22Rv1 (cell line): Measurements from ENCODE around the gene CLTA.
"Not testable (repeated sequence)": the region's sequence is repeated elsewhere in the genome, so short reads cannot be mapped to it uniquely, and the experiment has no call there.

Source experiments
- H3K27ac ChIP-seq: fragments of 450-650 bp; 2 replicates; pipeline ENCODE4 v1.5.1; 2017
- ZFX ChIP-seq: fragments of 450-650 bp; IDR thresholded peaks from 2 replicates; pipeline ENCODE4 v1.6.1; 2017; ENCODE audit warnings: antibody characterized with exemption, borderline replicate concordance
- TF ChIP-seq, protein P1 (sequence below): fragments of 450-650 bp; IDR thresholded peaks from 2 replicates; pipeline ENCODE4 v1.5.1; 2017; ENCODE audit warnings: mild to moderate bottlenecking

CLTA gene

DNA sequence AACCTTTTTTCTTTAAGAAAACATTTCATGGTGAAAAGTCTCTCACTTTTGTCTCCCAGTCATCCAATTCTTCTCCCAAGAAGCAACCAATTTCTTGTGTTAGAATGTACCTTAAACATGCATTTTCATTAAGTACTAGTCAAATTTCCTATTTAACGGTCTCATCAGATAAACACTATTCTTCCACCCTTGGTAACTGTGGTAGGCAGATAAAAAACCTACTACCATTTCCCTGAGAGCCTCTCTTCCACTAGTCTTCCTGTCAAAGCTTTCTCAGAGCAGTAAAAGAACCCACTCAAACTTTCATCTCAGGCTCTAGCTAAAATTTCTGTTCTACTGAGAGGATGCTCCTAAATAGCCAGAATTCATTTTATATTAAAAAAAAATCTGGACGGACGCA, 56.6 kb downstream of the CLTA start:
- H3K27ac ChIP-seq, result no peak overlapping the region
- TF ChIP-seq, protein P1, sequence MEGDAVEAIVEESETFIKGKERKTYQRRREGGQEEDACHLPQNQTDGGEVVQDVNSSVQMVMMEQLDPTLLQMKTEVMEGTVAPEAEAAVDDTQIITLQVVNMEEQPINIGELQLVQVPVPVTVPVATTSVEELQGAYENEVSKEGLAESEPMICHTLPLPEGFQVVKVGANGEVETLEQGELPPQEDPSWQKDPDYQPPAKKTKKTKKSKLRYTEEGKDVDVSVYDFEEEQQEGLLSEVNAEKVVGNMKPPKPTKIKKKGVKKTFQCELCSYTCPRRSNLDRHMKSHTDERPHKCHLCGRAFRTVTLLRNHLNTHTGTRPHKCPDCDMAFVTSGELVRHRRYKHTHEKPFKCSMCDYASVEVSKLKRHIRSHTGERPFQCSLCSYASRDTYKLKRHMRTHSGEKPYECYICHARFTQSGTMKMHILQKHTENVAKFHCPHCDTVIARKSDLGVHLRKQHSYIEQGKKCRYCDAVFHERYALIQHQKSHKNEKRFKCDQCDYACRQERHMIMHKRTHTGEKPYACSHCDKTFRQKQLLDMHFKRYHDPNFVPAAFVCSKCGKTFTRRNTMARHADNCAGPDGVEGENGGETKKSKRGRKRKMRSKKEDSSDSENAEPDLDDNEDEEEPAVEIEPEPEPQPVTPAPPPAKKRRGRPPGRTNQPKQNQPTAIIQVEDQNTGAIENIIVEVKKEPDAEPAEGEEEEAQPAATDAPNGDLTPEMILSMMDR, result no peak
- TF ChIP-seq ZFX, result no peak

DNA sequence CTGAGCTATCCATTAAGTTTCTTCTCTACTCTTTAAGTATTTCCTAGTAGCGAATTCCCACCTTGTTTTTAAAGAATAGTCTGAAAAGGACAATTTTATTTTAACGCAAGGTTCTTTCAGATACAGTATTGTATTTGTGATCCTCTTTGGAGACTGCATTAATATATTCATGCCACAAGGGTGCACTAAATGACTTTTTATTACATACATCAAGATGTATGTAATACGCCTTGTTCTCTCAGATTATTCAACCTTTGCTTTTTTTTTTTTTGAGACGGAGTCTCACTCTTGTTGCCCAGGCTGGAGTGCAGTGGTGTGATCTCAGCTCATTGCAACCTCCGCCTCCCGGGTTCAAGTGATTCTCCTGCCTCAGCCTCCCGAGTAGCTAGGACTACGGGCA, 57.3 kb downstream of the CLTA start:
- not testable (repeated sequence) for H3K27ac ChIP-seq
- TF ChIP-seq, protein P1, result peak; percentile 58

DNA sequence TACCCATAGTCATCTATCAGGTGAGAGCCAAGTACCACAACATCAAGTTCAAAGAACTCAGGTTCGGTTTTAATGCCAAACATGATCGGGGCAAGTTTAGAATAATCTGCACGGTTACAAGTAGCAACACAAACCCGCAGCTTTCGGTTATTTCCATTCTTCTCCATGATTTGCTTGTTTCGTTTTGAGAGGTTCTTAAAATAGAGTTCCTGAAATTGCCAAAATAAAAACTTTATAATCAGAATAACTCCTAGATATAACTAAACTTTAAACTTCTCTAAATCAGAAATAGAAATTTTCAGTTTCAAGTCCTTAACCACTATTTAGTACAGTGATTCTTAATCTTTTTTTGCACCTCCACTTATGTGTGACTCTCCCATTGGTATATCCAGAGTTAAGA, 58.5 kb downstream of the CLTA start:
- H3K27ac ChIP-seq, result no peak overlapping the region
- TF ChIP-seq, protein P1, result no peak
- TF ChIP-seq ZFX, result no peak

DNA sequence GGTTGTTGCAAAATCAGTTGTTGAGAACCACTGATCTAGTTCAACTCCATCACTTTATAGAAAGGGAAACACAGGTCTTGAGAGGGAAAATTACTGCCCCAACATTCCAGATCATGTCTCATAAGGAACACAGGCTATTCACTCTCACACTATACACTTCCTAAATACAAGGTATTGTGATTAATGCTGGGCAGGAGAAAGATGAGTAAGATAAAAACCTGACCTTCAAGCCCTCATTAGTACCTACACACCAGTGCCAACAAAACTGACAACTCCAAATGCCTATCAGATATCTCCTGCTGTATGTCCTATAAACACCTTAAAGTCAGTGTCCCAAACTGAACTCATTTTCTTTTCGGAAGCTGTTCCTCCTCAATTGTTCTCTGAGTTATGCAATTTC, 59.4 kb downstream of the CLTA start:
- TF ChIP-seq, protein P1, result no peak
- TF ChIP-seq ZFX, result no peak
- no peak overlapping the region for H3K27ac ChIP-seq

DNA sequence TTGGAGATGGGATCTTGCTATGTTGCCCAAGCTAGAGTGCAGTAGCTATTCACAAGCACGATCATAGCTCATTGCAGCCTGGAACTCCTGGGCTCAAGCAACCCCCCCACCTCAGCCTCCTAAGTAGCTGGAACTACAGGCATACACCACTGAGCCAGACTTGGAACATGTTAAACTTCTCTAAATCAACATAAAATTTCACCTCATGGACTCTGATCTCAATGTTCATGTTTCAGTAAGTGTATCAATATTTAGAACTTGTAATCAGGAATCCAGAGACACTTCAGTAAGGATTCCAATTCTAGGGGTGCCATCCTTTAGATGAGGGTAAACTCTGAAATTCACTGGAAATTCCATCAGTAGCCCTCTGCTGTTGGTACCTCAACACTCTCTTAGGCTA, 60.7 kb downstream of the CLTA start:
- no peak overlapping the region for H3K27ac ChIP-seq
- TF ChIP-seq, protein P1, result no peak
- no peak for TF ChIP-seq ZFX

DNA sequence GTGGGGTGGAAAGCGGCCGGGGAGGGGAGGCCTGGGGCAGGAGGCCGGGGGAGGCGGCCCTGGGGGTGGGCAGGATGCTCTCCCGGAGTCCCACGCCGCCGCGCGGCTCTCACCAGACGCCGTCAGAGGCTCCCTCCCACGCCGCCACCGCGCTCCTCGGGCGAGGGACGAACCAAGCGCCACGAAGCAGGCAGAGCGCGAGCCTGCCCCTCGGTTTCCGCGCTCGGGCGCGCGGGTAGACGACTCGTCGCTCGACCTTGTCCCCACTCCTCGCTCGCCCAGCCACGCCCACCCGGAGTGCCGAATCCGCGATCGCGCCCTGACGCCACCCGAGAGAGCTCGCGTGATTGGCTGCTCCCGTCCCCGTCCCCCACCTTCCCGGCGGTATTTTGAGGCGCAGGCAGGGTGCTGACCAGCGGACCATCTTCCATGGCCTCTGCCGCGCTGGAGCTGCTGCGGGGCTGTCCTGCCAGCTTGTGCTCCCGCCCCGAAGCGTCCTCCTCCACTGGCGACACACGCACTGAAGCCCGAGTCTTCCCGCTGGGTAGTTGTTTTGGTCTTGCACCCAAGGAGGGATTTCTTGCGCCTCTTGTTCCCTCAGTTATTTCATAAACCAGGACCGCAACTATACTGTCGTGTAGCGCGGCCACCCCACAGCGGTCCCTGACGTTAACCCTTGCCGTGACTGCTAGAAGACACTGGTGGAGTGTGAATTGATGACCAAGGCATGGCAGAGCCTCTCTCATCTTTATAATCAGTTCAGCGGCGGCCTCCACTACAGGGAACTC, 67.7 kb downstream of the CLTA start, which contains the start of gene GNE:
Gene GNE, minus strand, starts transcription at position 241 of the 788 bp plus-strand sequence. CDS start 9,093 bp downstream, outside the sequence.
- TF ChIP-seq, protein P1, result no peak
- no peak for TF ChIP-seq ZFX
- peak within 1 kb of the TSS; percentile 57 for H3K27ac ChIP-seq

DNA sequence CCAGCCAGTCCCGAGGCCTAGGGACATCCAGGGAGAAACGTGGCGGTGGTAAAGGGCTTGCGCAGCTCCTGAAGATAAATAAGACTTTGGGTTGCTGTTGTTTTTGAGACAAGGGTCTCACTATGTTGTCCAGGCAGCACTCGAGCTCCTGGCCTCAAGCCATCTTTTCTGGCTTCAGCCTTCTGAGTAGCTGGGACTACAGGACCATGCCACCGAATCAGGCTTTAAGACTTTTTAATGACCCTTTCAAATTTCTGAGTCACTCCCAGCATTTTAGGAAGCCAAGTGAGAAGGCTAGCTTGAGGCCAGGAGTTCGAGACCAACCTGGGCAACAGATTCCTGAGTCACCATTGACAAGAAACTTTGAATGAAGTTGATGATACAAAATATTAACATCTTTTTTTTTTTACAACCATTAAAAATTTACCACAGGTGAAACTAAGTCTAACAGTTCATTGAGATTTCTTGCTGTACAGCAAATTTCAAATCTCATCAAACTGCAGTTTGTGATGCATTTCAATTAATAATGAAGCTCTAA, 68.3 kb downstream of the CLTA start:
- H3K27ac ChIP-seq, result peak overlapping the region; percentile 57
- TF ChIP-seq ZFX, result no peak
- TF ChIP-seq, protein P1, result no peak
